GM21360 (cell line): Measurements from ENCODE around the gene PTPRG.

Experiments
- ATAC-seq: cut with Tn5 transposase; IDR thresholded peaks from one replicate; pipeline ENCODE4 v1.9.1; 2021; ENCODE audit warnings: mild to moderate bottlenecking, moderate library complexity; ENCODE audit not compliant: unreplicated experiment

PTPRG gene

DNA sequence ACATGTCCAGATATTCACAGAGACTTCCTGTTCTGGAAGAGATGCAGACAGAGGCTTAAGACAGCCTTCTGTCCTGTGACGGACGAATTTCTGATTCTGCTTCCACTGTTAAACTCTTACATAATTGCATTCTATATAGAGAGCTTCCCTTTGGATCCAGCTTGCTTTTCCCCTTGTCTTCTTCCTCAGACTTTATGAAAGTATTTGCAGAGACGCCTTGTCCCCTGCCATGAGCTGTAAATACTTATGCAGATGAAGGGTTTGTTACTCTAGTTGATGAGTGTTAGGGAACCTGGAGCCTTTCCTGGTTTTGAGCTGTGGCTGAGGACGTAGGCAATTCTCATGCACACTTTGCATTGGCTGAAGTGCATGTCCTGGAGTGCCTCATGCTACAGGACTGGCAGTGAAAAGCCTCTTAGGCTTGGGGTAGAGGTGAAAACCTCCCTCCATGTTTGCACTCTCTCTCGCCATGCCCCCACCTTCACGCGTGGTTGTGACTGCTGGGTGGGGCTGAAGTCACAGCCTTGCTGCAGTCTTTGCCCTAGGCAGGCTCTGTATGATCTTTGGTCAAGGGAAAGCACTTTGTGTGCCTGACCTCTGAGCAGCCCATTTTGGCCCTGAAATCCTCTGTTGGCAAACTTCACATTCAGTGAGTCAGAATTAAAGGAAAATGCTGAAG is 286.6 kb downstream of the PTPRG start:
- ATAC-seq = no peak

DNA sequence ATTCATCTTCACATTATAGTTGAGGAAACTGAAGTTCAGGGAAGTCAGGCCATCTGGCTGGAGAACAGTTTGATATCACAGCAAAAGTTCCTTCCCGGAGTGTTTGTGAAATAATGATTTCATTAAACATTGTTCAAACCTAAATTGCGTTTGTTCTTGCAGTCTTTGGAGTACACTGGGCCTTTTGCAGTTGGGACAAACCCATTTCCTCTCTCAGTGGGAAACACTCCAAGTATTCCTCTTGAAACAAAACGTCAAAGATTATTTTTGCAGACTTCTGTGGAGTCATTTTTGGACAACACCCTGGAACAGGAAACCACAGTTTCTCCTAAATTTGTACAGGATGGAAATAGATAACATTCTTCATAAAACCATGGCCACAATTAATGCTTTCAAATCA is 287.5 kb downstream of the PTPRG start:
- ATAC-seq = no peak

DNA sequence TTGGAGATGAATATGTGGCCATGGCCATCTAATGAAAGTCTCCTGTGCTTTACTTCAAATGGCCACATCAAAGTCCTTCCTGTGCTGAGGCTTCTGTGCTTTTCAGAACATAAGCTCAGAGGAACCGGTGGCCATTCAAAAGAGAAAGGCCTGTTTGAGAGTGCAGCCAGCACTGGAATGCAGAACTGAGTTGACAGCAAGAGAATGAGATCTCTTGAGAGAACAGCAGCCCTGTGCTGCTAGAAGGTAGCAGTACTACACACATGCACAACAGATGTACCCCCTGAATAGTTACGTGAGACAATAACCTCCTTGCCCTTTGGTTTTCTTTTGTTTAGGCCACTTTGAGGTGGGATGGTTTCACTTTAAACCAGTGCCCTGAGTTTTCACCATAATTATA is 292.5 kb downstream of the PTPRG start:
- no peak for ATAC-seq

DNA sequence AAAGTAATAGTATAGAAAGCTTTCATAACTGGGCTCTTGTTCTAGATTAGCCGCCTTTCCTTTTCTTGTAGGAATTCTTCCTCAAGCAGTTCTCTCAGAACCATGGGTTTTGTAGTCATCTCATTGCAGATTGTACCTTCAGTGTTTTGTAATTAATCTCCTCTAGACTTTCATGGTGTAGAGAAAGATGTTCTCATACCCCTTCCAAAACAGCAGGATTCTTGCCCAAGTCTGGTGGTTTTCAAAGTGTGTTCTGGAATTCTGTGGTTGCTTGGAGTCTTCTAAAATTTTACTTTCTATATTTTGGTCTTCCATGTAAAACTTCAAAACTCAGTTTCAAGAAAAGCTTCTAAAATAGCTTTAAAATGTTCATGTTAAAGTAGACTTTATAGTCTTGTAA is 293.8 kb downstream of the PTPRG start:
- ATAC-seq = no peak

DNA sequence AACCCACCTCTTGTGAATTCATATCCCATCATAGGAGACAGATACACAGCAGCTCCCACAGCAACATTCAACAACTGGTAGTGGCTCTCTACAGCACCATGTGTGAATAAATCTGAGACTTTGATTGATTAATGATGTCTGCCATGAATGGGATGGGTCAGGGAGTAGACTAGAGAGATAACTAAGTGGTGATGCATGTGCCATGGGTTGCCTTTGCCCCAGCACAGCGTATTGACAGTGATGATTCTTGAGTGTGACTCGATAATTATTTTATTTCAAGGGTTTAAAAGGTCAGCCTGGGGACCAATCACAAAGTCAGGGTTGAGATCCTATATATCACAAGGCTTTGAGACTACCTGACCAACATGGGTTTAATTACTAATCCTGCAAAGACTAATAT is 295.9 kb downstream of the PTPRG start:
- ATAC-seq = no peak

DNA sequence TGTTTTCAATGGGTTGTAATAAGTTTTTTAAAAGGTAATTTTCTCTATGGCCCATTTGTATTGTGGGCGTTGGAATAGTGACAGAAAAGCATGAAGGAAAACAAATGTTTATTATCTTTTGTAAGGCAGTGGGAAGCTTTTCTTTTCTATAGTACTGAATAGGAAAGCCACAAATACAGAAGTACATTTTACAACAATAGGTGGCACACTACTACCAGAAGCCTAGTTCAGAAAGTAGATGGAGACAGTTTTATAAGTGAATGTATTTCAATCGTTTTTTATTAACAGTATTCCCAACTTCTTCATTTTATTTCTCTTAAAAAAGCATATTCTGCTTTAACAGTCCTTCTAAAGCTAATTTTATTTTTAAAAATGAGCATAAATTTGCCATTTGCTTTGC is 296.7 kb downstream of the PTPRG start:
- ATAC-seq = no peak

DNA sequence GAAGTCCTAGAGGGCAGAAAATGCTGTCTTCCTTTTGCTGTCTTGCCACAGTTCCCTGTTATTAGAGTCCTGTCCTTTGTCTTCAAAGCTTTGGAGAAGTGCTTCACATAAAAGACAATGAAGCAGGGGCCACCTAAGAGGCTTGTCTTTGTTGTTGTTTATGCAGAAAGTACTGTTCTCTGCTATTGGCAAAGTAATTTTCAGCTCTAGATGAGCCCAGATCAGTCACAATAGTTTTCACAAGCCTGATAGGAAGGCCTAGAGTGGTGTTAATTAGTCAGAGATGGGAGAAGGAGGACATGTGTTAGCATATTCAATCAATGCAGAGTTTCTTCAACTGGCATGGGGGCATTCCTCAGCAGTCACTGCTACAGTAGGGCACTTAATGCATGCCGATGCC is 300.0 kb downstream of the PTPRG start:
- no peak for ATAC-seq

DNA sequence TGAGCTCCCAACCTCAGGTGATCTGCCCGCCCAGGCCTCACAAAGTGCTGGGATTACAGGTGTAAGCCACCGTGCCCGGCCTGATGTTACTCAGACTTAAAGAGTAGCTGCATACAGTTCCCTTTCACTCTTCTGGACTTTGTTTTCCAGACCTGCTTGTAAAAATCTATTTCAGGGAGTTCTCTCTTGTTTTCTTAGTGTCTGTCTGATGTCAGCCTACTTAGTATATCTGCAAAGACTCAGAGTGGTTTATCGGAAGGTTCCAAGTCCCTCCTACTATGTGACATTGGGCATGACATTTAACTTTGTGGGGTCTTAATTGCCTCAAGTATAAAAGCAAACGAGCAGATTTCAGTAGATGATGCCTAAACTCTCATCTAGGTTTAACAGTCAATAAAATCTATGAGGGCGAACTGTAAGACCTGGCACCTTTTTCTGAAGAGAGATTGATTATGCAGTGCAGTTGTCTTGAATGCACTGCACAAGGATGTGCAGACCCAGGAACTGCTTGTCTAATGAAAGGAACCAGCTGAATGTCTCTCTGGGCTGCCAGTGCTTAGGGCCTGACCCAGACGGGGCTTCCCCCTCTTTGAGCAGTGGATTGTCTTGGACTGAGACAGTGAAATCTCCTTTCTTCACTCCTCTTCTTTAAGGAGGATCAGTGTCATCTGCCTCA is 301.4 kb downstream of the PTPRG start:
- no peak for ATAC-seq

DNA sequence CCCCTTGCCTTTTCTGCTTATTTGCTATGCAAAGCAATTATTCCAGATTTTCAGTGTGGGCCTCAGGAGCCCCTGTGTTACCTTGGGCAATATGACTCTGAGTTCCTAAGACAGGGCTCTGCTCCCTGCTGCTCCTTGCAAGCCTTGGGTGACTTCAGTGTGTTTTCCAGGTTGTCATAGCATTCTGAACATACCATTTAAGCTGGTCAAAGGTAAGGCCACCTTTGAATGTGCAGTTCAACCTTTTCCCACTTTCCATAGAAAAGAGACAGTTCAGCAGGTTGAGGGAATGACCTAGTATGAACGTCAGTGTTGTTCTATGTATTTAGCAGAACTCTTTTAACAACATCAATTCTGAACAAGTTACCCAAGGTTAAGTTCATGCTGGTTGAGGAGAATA is 302.2 kb downstream of the PTPRG start:
- no peak for ATAC-seq

DNA sequence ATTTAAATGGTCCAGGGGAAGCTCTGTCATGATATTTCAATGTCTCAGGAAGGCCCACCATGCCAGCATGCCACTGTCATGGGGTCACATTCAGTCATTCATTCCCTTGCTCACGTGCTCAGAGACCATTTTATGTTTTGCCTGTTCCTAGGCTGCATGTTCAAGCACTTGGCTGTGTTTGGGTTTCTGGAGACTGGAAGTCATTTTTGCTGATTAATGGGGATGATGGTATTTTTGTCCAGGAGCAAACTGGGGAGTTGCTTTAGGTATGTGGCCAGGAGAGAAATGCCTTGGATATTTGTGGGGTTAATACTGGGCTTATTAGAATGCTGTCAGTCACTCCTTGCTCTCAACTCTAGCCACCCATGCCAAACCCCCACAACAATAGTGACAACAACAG is 303.5 kb downstream of the PTPRG start:
- no peak for ATAC-seq

DNA sequence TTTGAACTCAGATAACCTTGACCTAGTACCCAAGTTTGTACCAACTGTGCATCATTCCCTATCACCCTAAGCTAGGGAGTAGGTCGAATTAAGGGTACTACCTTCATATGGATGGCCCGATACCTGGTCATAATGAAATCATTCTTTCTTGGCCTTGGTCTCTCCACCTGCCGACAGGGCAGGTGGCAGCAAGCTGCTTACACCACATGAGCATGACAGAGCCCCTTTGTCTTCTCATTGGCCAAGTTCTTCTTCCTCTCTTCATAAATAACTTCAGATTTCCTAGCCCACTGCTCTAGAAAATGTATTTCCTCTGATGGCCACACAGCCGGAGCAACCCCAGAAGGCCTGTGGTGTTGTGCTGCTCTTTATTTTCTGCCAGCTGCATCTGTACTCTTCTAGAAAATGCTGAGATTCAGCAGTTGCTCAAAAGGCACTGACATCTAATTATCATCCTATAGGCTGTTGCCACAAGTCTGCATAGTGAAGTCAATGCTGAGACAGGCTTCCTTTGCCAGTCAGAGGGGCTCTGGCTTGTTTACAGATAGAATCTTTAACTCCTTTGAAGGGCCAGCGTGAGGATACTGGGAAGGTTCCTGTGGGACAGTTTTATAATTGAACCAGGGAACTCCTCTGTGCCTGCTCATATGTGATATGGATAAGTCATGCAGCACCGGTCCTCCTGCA is 304.2 kb downstream of the PTPRG start:
- no peak for ATAC-seq

DNA sequence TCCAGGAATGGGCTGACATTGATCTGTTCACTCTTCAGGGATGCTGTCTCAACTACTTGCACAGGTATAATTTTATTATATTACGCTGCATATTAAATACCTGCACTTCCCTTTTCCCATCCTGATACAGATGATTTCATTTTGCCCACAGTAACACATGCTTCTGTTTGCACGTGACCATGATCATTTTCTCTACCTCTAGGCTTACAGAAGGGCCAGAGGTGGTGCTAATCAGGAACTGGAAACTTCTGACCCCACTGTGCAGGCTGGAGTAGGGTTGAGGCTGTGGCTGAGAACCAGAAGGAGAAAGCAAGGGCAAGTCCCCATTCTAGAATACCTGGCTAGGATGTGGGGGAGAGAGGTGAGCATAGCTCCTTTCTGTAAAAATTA is 304.8 kb downstream of the PTPRG start:
- ATAC-seq = no peak

DNA sequence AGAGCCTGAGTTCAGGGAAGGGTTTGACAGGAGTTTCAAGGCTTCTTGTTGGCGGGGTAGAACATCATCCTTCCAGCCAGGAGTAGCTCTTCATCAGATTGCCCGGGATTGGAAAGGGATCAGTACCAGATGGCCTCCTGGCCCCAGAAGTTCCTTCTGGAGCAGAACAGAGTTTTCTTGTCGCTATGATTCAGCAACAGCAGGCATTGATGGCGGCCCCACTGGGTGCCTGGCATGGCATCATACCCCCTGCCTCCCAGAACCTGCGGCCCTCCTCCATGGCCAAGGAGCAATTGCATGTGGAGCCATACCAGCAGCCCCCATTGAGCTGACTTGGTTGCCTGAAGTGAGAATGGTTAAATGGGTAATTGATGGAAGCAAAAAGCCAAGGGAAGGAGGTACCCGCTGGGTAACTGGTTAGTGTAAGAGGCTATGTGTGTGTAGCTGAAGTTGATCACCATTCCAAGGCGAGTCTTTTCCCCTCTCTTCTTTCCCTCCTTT is 305.6 kb downstream of the PTPRG start:
- no peak for ATAC-seq

DNA sequence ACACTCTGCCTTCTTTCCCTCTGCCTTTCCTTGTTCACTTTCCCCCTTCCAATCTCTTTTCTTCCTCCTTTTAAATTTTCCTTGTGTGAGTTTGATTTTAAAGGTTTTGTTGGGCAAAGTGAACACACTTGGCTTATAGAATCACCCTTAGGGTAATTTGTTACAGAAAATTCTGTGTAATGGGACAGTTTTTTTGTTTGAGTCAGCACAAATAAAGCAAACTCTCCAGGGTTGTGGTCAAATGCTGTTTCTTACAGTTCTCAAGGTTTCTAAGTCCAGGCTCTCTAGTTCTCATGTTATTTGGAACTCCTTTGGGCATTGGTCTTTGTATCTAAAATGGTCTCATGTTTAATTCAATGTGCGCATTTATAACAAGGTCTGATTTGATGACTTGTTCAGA is 307.1 kb downstream of the PTPRG start:
- ATAC-seq = no peak

DNA sequence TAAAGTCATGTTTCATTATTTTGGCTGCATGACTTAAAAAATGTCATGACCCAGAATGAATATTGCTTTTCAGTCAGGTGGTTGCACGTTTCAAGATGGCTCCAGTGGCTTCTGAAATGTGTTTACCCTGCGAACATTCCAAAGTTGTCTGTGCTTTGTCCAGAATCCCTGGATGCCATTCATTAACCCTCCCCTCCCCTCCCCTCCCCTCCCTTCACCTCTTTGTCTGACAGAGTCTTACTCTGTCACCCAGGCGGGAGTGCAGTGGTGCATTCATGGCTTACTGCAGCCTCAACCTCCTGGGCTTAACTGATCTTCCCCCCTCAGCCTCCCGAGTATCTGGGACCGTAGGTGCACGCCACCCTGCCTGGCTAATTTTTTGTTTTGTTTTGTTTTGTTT is 308.0 kb downstream of the PTPRG start:
- ATAC-seq = no peak

DNA sequence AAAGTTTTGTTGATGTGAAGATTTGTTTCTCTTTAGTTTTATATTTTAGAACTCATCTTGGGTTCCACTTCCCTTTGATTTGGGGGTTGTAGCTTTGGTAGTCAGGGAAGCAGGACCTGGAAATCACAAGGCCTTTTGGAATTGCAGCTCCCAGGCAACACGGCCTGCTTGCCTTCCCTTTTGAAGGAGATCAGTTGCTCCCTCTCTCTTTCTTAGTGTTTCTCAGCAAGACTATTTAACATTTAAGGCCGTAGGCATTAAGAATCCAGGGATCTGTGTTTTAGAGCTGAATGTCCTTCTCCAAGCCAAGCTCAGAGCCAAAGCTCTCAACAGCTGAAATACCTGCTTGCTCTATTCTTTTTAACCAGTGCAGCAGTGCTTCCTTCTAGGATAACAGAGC is 310.3 kb downstream of the PTPRG start:
- no peak for ATAC-seq

DNA sequence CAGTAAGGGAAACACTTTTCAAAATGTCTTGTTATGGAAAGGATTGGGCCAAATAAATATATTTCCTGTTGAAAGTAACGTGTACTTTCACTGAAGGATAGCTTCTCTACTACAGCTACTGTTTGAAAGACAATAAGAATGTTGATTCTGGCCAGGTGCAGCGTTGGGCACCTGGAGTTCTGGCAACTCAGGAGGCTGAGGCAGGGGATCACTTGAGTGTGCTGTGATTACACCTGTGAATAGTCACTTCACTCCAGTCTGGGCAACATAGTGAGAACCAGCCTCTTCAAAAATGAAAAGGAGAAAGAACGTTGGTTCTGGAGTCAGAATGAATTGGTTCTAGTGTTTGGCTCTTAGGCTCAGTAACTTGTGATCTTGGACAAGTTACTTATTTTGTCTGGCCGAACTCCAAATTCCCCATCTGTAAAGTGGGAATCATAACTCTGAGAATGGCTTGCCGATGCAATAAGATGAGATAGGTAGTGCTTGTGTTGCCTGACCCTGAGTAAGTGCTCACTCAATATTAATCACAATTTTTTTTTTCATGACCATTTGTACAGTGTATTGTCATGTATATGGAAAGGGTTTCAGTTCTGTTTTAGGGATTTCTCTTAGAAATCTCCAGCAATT is 310.8 kb downstream of the PTPRG start:
- ATAC-seq = no peak

DNA sequence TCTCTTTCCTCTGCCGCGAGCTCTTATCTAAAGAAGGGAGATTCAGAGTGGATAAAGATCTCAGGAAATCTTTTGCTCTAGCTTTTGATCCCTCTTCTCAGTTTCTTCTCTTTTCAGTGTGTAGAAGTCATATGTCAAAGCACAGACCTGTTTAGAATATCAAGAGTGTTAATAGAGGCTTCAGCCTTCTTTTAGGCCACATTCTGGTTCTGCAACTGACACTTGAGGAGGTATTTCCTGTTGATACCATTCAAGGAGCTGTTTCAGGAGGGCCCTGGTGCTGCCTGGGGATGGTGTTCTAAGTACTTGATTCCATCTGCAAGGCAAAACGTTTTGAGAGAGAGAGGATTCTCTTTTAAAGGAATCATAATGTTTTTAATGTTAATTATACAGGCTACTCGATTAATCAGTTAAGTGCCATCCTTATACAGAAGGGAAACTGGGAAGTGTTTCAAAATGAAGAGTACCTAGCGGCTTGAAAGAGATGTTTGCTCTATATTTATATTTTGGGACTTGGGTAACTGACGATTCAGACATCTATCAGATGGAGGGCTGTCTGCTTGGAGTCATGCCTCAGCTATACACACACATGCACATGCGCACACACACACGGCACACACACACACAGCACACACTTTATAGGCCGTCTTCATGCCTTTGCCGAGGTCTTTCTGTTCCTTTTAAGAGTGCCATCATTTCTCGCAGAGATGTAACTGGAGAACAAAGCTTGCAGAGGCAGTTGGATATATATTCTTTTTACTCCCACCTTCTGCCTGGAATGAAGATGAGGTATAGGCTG is 313.9 kb downstream of the PTPRG start:
- no peak for ATAC-seq

DNA sequence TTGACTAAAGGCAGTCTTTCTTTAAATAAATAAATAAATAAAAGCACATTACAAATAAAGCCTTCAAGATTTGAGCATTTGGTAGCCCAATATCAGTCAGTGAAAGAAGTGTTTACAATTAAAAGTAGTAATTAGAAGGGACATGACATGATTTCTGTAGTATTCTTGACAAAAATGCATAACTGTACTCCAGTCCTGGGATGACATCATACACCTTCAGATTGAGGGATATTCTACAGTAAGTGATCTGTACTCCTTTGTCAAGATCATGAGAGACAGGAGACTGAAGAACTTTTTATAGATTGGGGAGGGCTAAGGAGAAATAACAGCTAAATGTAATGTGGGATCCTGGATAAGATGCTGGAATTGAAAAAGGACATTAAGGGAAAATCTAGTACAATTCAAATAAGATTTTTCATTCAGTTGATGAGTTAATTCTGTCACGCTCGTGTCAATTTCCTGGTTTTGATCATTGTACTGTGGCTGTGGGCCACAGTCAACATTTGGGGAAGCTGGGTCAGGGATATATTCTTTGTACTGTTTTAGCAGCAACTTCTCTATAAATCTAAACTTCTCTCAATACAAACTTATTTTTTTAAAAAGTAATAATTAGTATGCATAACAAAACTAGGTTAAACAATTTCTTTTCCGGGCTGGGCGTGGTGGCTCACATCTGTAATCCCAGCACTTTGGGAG is 314.8 kb downstream of the PTPRG start:
- no peak for ATAC-seq

DNA sequence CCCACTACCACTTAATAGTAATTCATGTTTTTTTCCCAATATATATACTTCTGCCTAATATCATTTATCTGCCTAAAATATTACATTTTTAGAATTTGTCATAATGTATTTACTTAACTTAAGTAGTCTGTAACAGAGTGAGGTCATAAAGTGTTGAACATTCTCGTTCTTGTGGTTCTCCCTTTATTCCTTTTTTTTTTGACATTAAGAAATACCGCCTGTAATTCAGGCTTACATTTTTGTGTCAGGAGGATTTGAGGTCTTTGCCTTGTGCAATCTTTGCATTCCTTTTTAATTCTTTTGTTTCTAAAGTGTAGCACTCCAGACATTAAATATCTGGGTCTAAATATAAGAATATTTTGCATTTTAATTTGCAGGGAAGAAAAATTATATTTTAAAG is 315.4 kb downstream of the PTPRG start:
- ATAC-seq = no peak
